ENCODE results near the gene TEX22. TPM values are rescaled to one million over a fixed set of nuclear protein-coding genes. Genes with fewer than 3 reads are reported as not detected.
A peak's percentile ranks its signal among the peaks of the same experiment; 100 is the strongest.

Gene TEX22
- polyA plus RNA-seq, 6 donors from 2014 or later: 0.21 to 0.77 (median 0.65) TPM; not detected in 3

- no peak for DNase-seq
- H3K27ac Mint-ChIP-seq: peak overlapping the region in 1 of 6 donors; percentile 60
Observed at GRCh38 chr14:105409364-105409763, 11.0 kb downstream of the TEX22 start.

GRCh38 chr14:105410642-105411016, 12.3 kb downstream of the TEX22 start:
- DNase-seq (no peak), ATAC-seq (ENCODE audit: low read depth in 2 of 2) (no peak)
- peak overlapping the region in 7 of 8 donors; percentile 10 to 69 (median 58) for H3K4me3 Mint-ChIP-seq
- peaks cover 0 to 28% (median 12%) of the 10 kb centered on the region in 3 donors for H3K27me3 Mint-ChIP-seq
- H3K36me3 Mint-ChIP-seq: no peaks in the 10 kb centered on the region
- H3K27ac Mint-ChIP-seq: no peak overlapping the region
- no peaks in the 10 kb centered on the region for H3K9me3 Mint-ChIP-seq
- peaks cover 20 to 33% (median 25%) of the 10 kb centered on the region in 3 donors for H3K4me1 Mint-ChIP-seq

More at GRCh38 chr14:105409364-105409763, 11.0 kb downstream of the TEX22 start:
- Mint-ChIP-seq H3K36me3 (no peaks in the 10 kb centered on the region), H3K9me3 (no peaks in the 10 kb centered on the region), H3K4me3 (no peak overlapping the region), H3K4me1 (peaks cover 28 to 42% (median 31%) of the 10 kb centered on the region in 3 donors), H3K27me3 (peaks cover 0 to 28% (median 12%) of the 10 kb centered on the region in 3 donors)
- no peak for ATAC-seq (ENCODE audit: low read depth in 2 of 2)

- peak; percentile 22 to 41 for ATAC-seq (ENCODE audit: low read depth in 2 of 2)
- Mint-ChIP-seq H3K27me3 (peaks cover 0 to 28% (median 12%) of the 10 kb centered on the region in 3 donors), H3K4me1 (peaks cover 20 to 33% (median 26%) of the 10 kb centered on the region in 3 donors), H3K27ac (peak overlapping the region in 1 of 6 donors; percentile 42), H3K36me3 (no peaks in the 10 kb centered on the region), H3K4me3 (peak overlapping the region; percentile 10 to 85 (median 66)), H3K9me3 (no peaks in the 10 kb centered on the region)
- no peak for DNase-seq
Observed at GRCh38 chr14:105411017-105411941, 12.9 kb downstream of the TEX22 start.

GRCh38 chr14:105411985-105412770, 13.8 kb downstream of the TEX22 start:
- Mint-ChIP-seq H3K4me3 (peak overlapping the region in 5 of 8 donors; percentile 51 to 85 (median 73)), H3K4me1 (peaks cover 20 to 33% (median 27%) of the 10 kb centered on the region in 3 donors), H3K36me3 (no peaks in the 10 kb centered on the region), H3K27ac (no peak overlapping the region), H3K9me3 (no peaks in the 10 kb centered on the region), H3K27me3 (peaks cover 0 to 28% (median 12%) of the 10 kb centered on the region in 3 donors)
- ATAC-seq (ENCODE audit: low read depth in 2 of 2) (no peak), DNase-seq (no peak)

- no peak for ATAC-seq (ENCODE audit: low read depth in 2 of 2)
- peaks cover 0 to 28% (median 12%) of the 10 kb centered on the region in 3 donors for H3K27me3 Mint-ChIP-seq
- H3K9me3 Mint-ChIP-seq: no peaks in the 10 kb centered on the region
- H3K36me3 Mint-ChIP-seq: no peaks in the 10 kb centered on the region
- peak overlapping the region in 6 of 8 donors; percentile 16 to 85 (median 55) for H3K4me3 Mint-ChIP-seq
- H3K27ac Mint-ChIP-seq: peak overlapping the region in 2 of 6 donors; percentile 28 to 56
- DNase-seq: no peak
- peaks cover 20 to 33% (median 27%) of the 10 kb centered on the region in 3 donors for H3K4me1 Mint-ChIP-seq
Observed at GRCh38 chr14:105412771-105413543, 14.6 kb downstream of the TEX22 start.

- Mint-ChIP-seq H3K9me3 (no peaks in the 10 kb centered on the region), H3K36me3 (no peaks in the 10 kb centered on the region), H3K27ac (peak overlapping the region in 1 of 6 donors; percentile 28), H3K27me3 (peaks cover 0 to 33% (median 12%) of the 10 kb centered on the region in 3 donors), H3K4me1 (peaks cover 19 to 35% (median 30%) of the 10 kb centered on the region in 3 donors), H3K4me3 (peak overlapping the region in 6 of 8 donors; percentile 45 to 69 (median 52))
- DNase-seq (no peak), ATAC-seq (ENCODE audit: low read depth in 2 of 2) (no peak)
Observed at GRCh38 chr14:105413544-105413886, 15.2 kb downstream of the TEX22 start.

- Mint-ChIP-seq H3K4me3 (peak overlapping the region; percentile 59 to 87 (median 77)), H3K27me3 (peaks cover 0 to 37% (median 12%) of the 10 kb centered on the region in 3 donors), H3K4me1 (peaks cover 14 to 32% (median 31%) of the 10 kb centered on the region in 3 donors), H3K9me3 (no peaks in the 10 kb centered on the region), H3K36me3 (no peaks in the 10 kb centered on the region), H3K27ac (peak overlapping the region in 3 of 6 donors; percentile 66 to 93 (median 76))
- ATAC-seq (ENCODE audit: low read depth in 2 of 2): peak; percentile 82 to 85
- peak; percentile 66 for DNase-seq
Observed at GRCh38 chr14:105414456-105415371, 16.4 kb downstream of the TEX22 start.

- peak overlapping the region in 3 of 6 donors; percentile 16 to 93 (median 76) for H3K27ac Mint-ChIP-seq
Observed at GRCh38 chr14:105415481-105416428, 17.4 kb downstream of the TEX22 start.

GRCh38 chr14:105416671-105417070, 18.3 kb downstream of the TEX22 start:
- ATAC-seq (ENCODE audit: low read depth in 2 of 2) (no peak), DNase-seq (no peak)
- Mint-ChIP-seq H3K27me3 (peaks cover 0 to 31% (median 12%) of the 10 kb centered on the region in 3 donors), H3K36me3 (no peaks in the 10 kb centered on the region), H3K4me3 (peak overlapping the region in 3 of 8 donors; percentile 44 to 75 (median 47)), H3K9me3 (no peaks in the 10 kb centered on the region), H3K27ac (peak overlapping the region in 1 of 6 donors; percentile 1), H3K4me1 (peaks cover 23 to 32% (median 30%) of the 10 kb centered on the region in 3 donors)

More at GRCh38 chr14:105415481-105416428, 17.4 kb downstream of the TEX22 start:
- ATAC-seq (ENCODE audit: low read depth in 2 of 2) (no peak), DNase-seq (no peak)
- H3K27me3 Mint-ChIP-seq: peaks cover 0 to 37% (median 12%) of the 10 kb centered on the region in 3 donors
- H3K4me3 Mint-ChIP-seq: peak overlapping the region; percentile 59 to 87 (median 77)
- H3K9me3 Mint-ChIP-seq: no peaks in the 10 kb centered on the region
- peaks cover 14 to 30% (median 29%) of the 10 kb centered on the region in 3 donors for H3K4me1 Mint-ChIP-seq
- no peaks in the 10 kb centered on the region for H3K36me3 Mint-ChIP-seq

- peaks cover 32 to 38% (median 36%) of the 10 kb centered on the region in 3 donors for H3K4me1 Mint-ChIP-seq
- ATAC-seq (ENCODE audit: low read depth in 2 of 2): no peak
- peaks cover 0 to 23% (median 10%) of the 10 kb centered on the region in 3 donors for H3K27me3 Mint-ChIP-seq
- no peaks in the 10 kb centered on the region for H3K36me3 Mint-ChIP-seq
- H3K27ac Mint-ChIP-seq: peak overlapping the region in 2 of 6 donors; percentile 20 to 52
- no peak for DNase-seq
- peak overlapping the region in 4 of 8 donors; percentile 15 to 83 (median 32) for H3K4me3 Mint-ChIP-seq
- no peaks in the 10 kb centered on the region for H3K9me3 Mint-ChIP-seq
Observed at GRCh38 chr14:105417690-105418121, 19.4 kb downstream of the TEX22 start.
